Inferior parietal cortex (tissue), 1 donor: Measurements from ENCODE around the gene OR4K15.
"Not testable (repeated sequence)": the region's sequence is repeated elsewhere in the genome, so short reads cannot be mapped to it uniquely, and the experiment has no call there.

Source experiments
- DNase-seq: peaks from one replicate; pipeline ENCODE4 v3.0.0-alpha.2; 2016; ENCODE audit errors: extremely low spot score

OR4K15 gene

GRCh38 chr14:19975291-19975690 is at the start of gene OR4K15:
Gene OR4K15, plus strand, starts transcription at chr14:19975591. Its CDS starts 0 bp downstream, at chr14:19975591.
- DNase-seq: no peak

GRCh38 chr14:19930617-19931016 is 44.8 kb upstream of the OR4K15 start, which contains the start of gene OR4K1:
Gene OR4K1, plus strand, starts transcription at chr14:19930917. Its CDS starts 4,750 bp downstream, at chr14:19935667.
- DNase-seq: no peak

- no peak for DNase-seq
Observed at GRCh38 chr14:19941668-19942067, 33.7 kb upstream of the OR4K15 start.

- DNase-seq: no peak
Observed at GRCh38 chr14:19947413-19948090, 27.8 kb upstream of the OR4K15 start.

GRCh38 chr14:19949218-19949617 is 26.2 kb upstream of the OR4K15 start:
- no peak for DNase-seq

- DNase-seq: not testable (repeated sequence)
Observed at GRCh38 chr14:19969735-19970134, 5.7 kb upstream of the OR4K15 start.

- no peak for DNase-seq
Observed at GRCh38 chr14:19974844-19975243, 547 bp upstream of the OR4K15 start.

GRCh38 chr14:19993438-19993837 is 18.0 kb downstream of the OR4K15 start:
- DNase-seq: no peak

GRCh38 chr14:20001863-20002262 is 26.5 kb downstream of the OR4K15 start, which contains the start of gene OR4Q2:
Gene OR4Q2, plus strand, starts transcription at chr14:20002163.
- no peak for DNase-seq

- no peak for DNase-seq
Observed at GRCh38 chr14:20002319-20002718, 26.9 kb downstream of the OR4K15 start.

GRCh38 chr14:20008156-20008555 is 32.8 kb downstream of the OR4K15 start:
- DNase-seq: no peak

GRCh38 chr14:20019257-20019865 is 44.0 kb downstream of the OR4K15 start, which contains the start of gene OR4K14:
Gene OR4K14, minus strand, starts transcription at chr14:20019307. Its CDS starts 4,114 bp downstream, at chr14:20015193.
- DNase-seq: no peak
